Measurements from ENCODE around the gene OCA2. TPM values are rescaled to one million over a fixed set of nuclear protein-coding genes. Genes with fewer than 3 reads are reported as not detected.

The OCA2 gene
- total RNA-seq, 1 experiment from 2014 or later = 0.57 TPM

DNA sequence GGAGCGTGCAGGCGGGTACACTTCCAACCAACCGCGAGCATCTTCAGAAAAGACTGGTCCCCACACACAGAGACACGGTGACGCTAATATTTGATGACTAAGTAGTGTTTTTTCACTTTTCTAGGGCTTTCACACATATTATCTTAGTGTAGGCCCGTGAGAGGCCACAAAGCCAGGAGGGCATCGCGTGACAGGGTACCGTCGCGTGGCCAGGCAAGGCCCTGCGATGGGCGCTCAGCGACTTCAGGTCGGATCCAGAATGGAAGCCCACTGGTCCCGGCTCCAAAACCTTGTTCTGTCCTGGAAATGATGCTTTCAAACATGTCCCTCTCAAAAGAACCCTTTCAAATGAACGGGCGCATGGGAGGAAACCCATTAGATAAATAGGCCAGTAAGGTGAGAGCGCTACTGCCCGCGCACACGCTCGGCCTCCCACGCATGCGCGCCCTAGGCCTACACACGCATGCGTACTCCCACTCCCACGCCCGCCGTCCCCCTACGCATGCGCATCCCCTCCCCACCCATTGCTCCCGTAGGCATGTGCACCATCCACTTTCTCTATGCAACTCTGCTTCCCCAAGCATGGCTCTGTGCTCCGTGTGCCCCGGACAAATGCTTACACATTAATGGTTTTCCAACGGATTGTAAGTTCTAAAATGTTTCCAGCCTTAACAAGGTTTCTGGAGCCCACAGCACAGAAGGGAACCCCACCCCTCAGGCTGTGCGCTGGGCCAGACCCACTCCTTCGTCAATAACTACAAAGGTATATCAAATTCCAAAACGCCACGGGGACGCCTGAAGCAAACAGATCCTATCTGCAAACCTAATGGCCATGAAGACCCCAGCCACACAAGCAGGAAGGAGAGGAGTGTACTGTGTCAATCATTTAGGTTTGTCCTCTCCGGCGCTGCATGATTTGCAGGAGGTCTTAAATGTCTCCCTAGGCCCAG lies 72.1 kb downstream of the OCA2 start:
- Mint-ChIP-seq H3K9me3 (ENCODE audit: unreplicated experiment) (peaks cover 8% of the 10 kb centered on the region), H3K36me3 (ENCODE audit: insufficient read depth, unreplicated experiment) (no peaks in the 10 kb centered on the region), H3K4me1 (ENCODE audit: low read depth, unreplicated experiment) (peaks cover 9% of the 10 kb centered on the region), H3K27ac (ENCODE audit: unreplicated experiment) (no peak overlapping the region), H3K27me3 (ENCODE audit: insufficient read depth, unreplicated experiment) (no peaks in the 10 kb centered on the region), H3K4me3 (ENCODE audit: unreplicated experiment) (no peak overlapping the region)
- H3K36me3 ChIP-seq (ENCODE audit: control insufficient read depth, insufficient read depth, low read length) = no peaks in the 10 kb centered on the region
- no peaks in the 10 kb centered on the region for H3K9me3 ChIP-seq
- H3K27me3 ChIP-seq (replicated peaks; ENCODE audit: control insufficient read depth, insufficient read depth, low read length) = no peaks in the 10 kb centered on the region
- BruUV-seq (replicated peaks) = no TSS peak
- TF ChIP-seq, protein P1, sequence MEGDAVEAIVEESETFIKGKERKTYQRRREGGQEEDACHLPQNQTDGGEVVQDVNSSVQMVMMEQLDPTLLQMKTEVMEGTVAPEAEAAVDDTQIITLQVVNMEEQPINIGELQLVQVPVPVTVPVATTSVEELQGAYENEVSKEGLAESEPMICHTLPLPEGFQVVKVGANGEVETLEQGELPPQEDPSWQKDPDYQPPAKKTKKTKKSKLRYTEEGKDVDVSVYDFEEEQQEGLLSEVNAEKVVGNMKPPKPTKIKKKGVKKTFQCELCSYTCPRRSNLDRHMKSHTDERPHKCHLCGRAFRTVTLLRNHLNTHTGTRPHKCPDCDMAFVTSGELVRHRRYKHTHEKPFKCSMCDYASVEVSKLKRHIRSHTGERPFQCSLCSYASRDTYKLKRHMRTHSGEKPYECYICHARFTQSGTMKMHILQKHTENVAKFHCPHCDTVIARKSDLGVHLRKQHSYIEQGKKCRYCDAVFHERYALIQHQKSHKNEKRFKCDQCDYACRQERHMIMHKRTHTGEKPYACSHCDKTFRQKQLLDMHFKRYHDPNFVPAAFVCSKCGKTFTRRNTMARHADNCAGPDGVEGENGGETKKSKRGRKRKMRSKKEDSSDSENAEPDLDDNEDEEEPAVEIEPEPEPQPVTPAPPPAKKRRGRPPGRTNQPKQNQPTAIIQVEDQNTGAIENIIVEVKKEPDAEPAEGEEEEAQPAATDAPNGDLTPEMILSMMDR (IDR thresholded peaks at IDR 0.05; ENCODE audit: insufficient read depth in 1 of 2, low read depth in 1 of 2, low read length in 1 of 2, severe bottlenecking in 1 of 2, unreplicated experiment in 1 of 2) = no peak
- DNase-seq = no peak
- CTCF ChIA-PET = no interaction called here
- peaks cover 20% of the 10 kb centered on the region for H3K4me1 ChIP-seq
- intact Hi-C loops (cut with micrococcal nuclease; ENCODE audit: unreplicated experiment) = no loop called here
- POLR2A ChIA-PET = no interaction called here
- H3K4me3 ChIP-seq (ENCODE audit: low read depth, low read length) = no peak overlapping the region

DNA sequence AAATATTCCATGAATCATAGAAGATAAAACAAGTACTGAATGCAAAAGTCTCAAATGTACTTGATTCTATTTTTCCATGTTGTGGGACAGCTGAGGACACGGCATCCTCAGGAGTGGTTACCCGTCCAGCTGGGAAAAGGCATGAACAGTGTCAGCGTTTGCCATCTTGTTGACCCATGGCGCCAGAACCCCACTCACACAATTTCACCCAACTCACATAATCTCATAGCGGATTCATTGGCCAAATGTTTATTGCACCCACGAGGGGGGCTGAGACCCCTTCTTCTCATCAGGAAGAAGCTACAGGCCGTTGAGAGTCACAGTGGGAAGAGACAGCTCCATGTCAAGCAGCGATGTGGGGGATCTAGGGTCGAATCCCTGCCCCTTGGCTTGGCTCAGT lies 72.9 kb downstream of the OCA2 start:
- BruUV-seq (replicated peaks) = no TSS peak
- POLR2A ChIA-PET = no interaction called here
- Mint-ChIP-seq H3K27ac (ENCODE audit: unreplicated experiment) (no peak overlapping the region), H3K36me3 (ENCODE audit: insufficient read depth, unreplicated experiment) (no peaks in the 10 kb centered on the region), H3K4me1 (ENCODE audit: low read depth, unreplicated experiment) (peaks cover 9% of the 10 kb centered on the region), H3K27me3 (ENCODE audit: insufficient read depth, unreplicated experiment) (no peaks in the 10 kb centered on the region), H3K9me3 (ENCODE audit: unreplicated experiment) (peaks cover 8% of the 10 kb centered on the region), H3K4me3 (ENCODE audit: unreplicated experiment) (no peak overlapping the region)
- TF ChIP-seq, protein P1 (IDR thresholded peaks at IDR 0.05; ENCODE audit: insufficient read depth in 1 of 2, low read depth in 1 of 2, low read length in 1 of 2, severe bottlenecking in 1 of 2, unreplicated experiment in 1 of 2) = no peak
- H3K9me3 ChIP-seq = no peaks in the 10 kb centered on the region
- H3K36me3 ChIP-seq (ENCODE audit: control insufficient read depth, insufficient read depth, low read length) = no peaks in the 10 kb centered on the region
- intact Hi-C loops (cut with micrococcal nuclease; ENCODE audit: unreplicated experiment) = no loop called here
- peaks cover 20% of the 10 kb centered on the region for H3K4me1 ChIP-seq
- no peak overlapping the region for H3K4me3 ChIP-seq (ENCODE audit: low read depth, low read length)
- no peaks in the 10 kb centered on the region for H3K27me3 ChIP-seq (replicated peaks; ENCODE audit: control insufficient read depth, insufficient read depth, low read length)
- CTCF ChIA-PET = no interaction called here
- no peak for DNase-seq

DNA sequence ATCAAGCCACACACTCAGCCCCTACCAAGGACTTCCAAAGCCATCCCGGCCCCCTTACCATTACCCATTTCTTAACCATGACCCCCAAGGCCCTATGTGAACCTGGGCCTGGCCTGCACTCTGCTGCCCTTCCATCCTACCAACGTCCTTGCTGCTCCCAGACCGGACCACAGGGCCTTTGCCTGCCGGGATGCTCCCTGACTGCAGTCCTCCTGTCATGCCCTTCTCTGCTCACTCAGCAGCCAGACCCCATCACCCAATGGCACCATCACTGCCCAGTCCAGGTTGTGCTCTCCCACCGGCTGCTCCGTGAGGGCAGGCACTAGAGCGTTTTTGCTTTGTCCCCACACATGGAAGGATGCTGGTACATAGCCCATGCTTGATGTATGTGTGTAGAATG lies 73.7 kb downstream of the OCA2 start:
- peaks cover 12% of the 10 kb centered on the region; the same call in 1 of the 2 replicates for H3K4me1 ChIP-seq
- no peak overlapping the region for H3K4me3 ChIP-seq (ENCODE audit: low read depth, low read length)
- H3K27ac Mint-ChIP-seq (ENCODE audit: unreplicated experiment) = no peak overlapping the region
- H3K27me3 ChIP-seq (replicated peaks; ENCODE audit: control insufficient read depth, insufficient read depth, low read length) = no peaks in the 10 kb centered on the region
- POLR2A ChIA-PET = no interaction called here
- H3K36me3 ChIP-seq (ENCODE audit: control insufficient read depth, insufficient read depth, low read length) = no peaks in the 10 kb centered on the region
- intact Hi-C loops (cut with micrococcal nuclease; ENCODE audit: unreplicated experiment) = no loop called here
- CTCF ChIA-PET = no interaction called here
- no peaks in the 10 kb centered on the region for H3K36me3 Mint-ChIP-seq (ENCODE audit: insufficient read depth, unreplicated experiment)
- H3K9me3 Mint-ChIP-seq (ENCODE audit: unreplicated experiment) = peaks cover 8% of the 10 kb centered on the region
- no peak overlapping the region for H3K4me3 Mint-ChIP-seq (ENCODE audit: unreplicated experiment)
- TF ChIP-seq, protein P1 (IDR thresholded peaks at IDR 0.05; ENCODE audit: insufficient read depth in 1 of 2, low read depth in 1 of 2, low read length in 1 of 2, severe bottlenecking in 1 of 2, unreplicated experiment in 1 of 2) = no peak
- H3K9me3 ChIP-seq = no peaks in the 10 kb centered on the region
- no peak for DNase-seq
- BruUV-seq (replicated peaks) = no TSS peak
- H3K4me1 Mint-ChIP-seq (ENCODE audit: low read depth, unreplicated experiment) = peaks cover 6% of the 10 kb centered on the region
- H3K27me3 Mint-ChIP-seq (ENCODE audit: insufficient read depth, unreplicated experiment) = no peaks in the 10 kb centered on the region

Data from Caco-2 (cell line).